ENCODE measurements around the gene TTC29. TPM values are rescaled to one million over a fixed set of nuclear protein-coding genes. Genes with fewer than 3 reads are reported as not detected.

TTC29 gene
- total RNA-seq, 1 donor from 2014 or later: not detected

GRCh38 chr4:146790515-146790914, 155.1 kb downstream of the TTC29 start:
- no peaks in the 10 kb centered on the region for H3K36me3 Mint-ChIP-seq (ENCODE audit: low read depth)
- no peaks in the 10 kb centered on the region for H3K9me3 Mint-ChIP-seq
- no peaks in the 10 kb centered on the region for H3K4me1 Mint-ChIP-seq
- no peak overlapping the region for H3K27ac Mint-ChIP-seq (ENCODE audit: unreplicated experiment)
- no peak for DNase-seq (ENCODE audit: low read depth, low spot score)
- TF ChIP-seq CTCF (conservative IDR thresholded peaks at IDR 0.05): no peak
- H3K27me3 Mint-ChIP-seq (ENCODE audit: low read depth): peaks cover 7% of the 10 kb centered on the region
- H3K4me3 Mint-ChIP-seq: no peak overlapping the region

GRCh38 chr4:146787731-146788130, 157.9 kb downstream of the TTC29 start:
- Mint-ChIP-seq H3K27ac (ENCODE audit: unreplicated experiment) (no peak overlapping the region), H3K36me3 (ENCODE audit: low read depth) (no peaks in the 10 kb centered on the region), H3K9me3 (no peaks in the 10 kb centered on the region), H3K27me3 (ENCODE audit: low read depth) (peaks cover 10% of the 10 kb centered on the region), H3K4me3 (no peak overlapping the region), H3K4me1 (no peaks in the 10 kb centered on the region)
- no peak for DNase-seq (ENCODE audit: low read depth, low spot score)
- no peak for TF ChIP-seq CTCF (conservative IDR thresholded peaks at IDR 0.05)

GRCh38 chr4:146776691-146777090, 169.0 kb downstream of the TTC29 start:
- no peaks in the 10 kb centered on the region for H3K4me1 Mint-ChIP-seq
- H3K4me3 Mint-ChIP-seq: no peak overlapping the region
- H3K36me3 Mint-ChIP-seq (ENCODE audit: low read depth): no peaks in the 10 kb centered on the region
- no peaks in the 10 kb centered on the region for H3K9me3 Mint-ChIP-seq
- DNase-seq (ENCODE audit: low read depth, low spot score): no peak
- peaks cover 57% of the 10 kb centered on the region for H3K27me3 Mint-ChIP-seq (ENCODE audit: low read depth)
- TF ChIP-seq CTCF (conservative IDR thresholded peaks at IDR 0.05): no peak
- H3K27ac Mint-ChIP-seq (ENCODE audit: unreplicated experiment): no peak overlapping the region

GRCh38 chr4:146763560-146763959, 182.1 kb downstream of the TTC29 start:
- H3K4me1 Mint-ChIP-seq: no peaks in the 10 kb centered on the region
- DNase-seq (ENCODE audit: low read depth, low spot score): no peak

GRCh38 chr4:146762016-146762415, 183.6 kb downstream of the TTC29 start:
- peaks cover 8% of the 10 kb centered on the region for H3K9me3 Mint-ChIP-seq
- no peak overlapping the region for H3K4me3 Mint-ChIP-seq
- peaks cover 7% of the 10 kb centered on the region for H3K27me3 Mint-ChIP-seq (ENCODE audit: low read depth)
- no peak overlapping the region for H3K27ac Mint-ChIP-seq (ENCODE audit: unreplicated experiment)
- H3K4me1 Mint-ChIP-seq: no peaks in the 10 kb centered on the region
- H3K36me3 Mint-ChIP-seq (ENCODE audit: low read depth): no peaks in the 10 kb centered on the region
- no peak for DNase-seq (ENCODE audit: low read depth, low spot score)
- TF ChIP-seq CTCF (conservative IDR thresholded peaks at IDR 0.05): no peak

More at GRCh38 chr4:146763560-146763959, 182.1 kb downstream of the TTC29 start:
- H3K9me3 Mint-ChIP-seq: peaks cover 8% of the 10 kb centered on the region
- no peak overlapping the region for H3K27ac Mint-ChIP-seq (ENCODE audit: unreplicated experiment)
- no peaks in the 10 kb centered on the region for H3K36me3 Mint-ChIP-seq (ENCODE audit: low read depth)
- H3K4me3 Mint-ChIP-seq: no peak overlapping the region
- peaks cover 9% of the 10 kb centered on the region for H3K27me3 Mint-ChIP-seq (ENCODE audit: low read depth)
- no peak for TF ChIP-seq CTCF (conservative IDR thresholded peaks at IDR 0.05)

- Mint-ChIP-seq H3K4me1 (no peaks in the 10 kb centered on the region), H3K27ac (ENCODE audit: unreplicated experiment) (no peak overlapping the region), H3K27me3 (ENCODE audit: low read depth) (peaks cover 31% of the 10 kb centered on the region), H3K9me3 (no peaks in the 10 kb centered on the region), H3K4me3 (no peak overlapping the region), H3K36me3 (ENCODE audit: low read depth) (no peaks in the 10 kb centered on the region)
- no peak for TF ChIP-seq CTCF (conservative IDR thresholded peaks at IDR 0.05)
- no peak for DNase-seq (ENCODE audit: low read depth, low spot score)
Measured at GRCh38 chr4:146742416-146742815, 203.2 kb downstream of the TTC29 start.
